ENCODE data around the gene KCNQ1. TPM values are rescaled to one million over a fixed set of nuclear protein-coding genes. Genes with fewer than 3 reads are reported as not detected.

The KCNQ1 gene
- total RNA-seq, 1 experiment from 2014 or later, result not detected

DNA sequence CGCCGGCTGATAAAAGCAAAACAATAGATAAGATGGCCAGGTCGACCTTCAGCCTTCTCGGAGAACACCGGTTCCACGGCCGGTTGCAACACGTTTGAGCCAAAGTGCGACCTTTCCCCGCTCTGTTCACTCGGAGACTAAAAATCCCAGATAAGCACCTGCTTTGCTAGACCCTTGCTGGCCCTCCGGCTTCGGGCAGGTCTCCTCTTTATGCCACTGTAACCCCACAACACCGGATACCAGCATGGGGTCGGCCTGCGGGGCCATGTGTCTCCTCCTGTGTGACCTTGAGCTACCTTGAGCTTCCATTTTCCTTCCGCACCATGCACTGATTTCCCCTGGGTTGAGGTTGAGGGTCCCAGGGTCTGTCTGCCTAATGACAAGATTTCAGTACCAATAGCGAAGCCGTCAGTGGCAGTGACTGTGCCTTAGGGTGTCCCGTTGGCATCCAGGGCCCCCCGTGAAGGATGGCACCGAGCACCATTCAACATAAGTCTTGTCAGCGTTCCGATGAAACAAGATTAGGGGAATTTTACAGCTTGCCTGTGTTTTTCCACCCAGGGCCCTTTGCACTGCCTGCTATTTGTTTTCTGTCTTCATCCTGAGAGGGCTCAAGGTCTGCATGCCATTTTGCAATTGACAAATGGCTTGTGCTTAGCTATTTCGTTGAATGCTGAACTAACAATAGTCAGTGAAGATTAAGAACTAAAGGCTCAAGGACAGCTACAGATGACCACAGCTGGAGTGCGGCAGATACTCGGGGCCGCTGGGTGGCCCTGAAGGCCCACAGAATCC lies 118.6 kb downstream of the KCNQ1 start:
- no peak for DNase-seq (ENCODE audit: extremely low read depth, low read depth)

- no peak for DNase-seq (ENCODE audit: extremely low read depth, low read depth)
Measured at GRCh38 chr11:2564008-2564530, 119.3 kb downstream of the KCNQ1 start.

GRCh38 chr11:2564588-2565425 lies 120.0 kb downstream of the KCNQ1 start:
- no peak for DNase-seq (ENCODE audit: extremely low read depth, low read depth)

DNA sequence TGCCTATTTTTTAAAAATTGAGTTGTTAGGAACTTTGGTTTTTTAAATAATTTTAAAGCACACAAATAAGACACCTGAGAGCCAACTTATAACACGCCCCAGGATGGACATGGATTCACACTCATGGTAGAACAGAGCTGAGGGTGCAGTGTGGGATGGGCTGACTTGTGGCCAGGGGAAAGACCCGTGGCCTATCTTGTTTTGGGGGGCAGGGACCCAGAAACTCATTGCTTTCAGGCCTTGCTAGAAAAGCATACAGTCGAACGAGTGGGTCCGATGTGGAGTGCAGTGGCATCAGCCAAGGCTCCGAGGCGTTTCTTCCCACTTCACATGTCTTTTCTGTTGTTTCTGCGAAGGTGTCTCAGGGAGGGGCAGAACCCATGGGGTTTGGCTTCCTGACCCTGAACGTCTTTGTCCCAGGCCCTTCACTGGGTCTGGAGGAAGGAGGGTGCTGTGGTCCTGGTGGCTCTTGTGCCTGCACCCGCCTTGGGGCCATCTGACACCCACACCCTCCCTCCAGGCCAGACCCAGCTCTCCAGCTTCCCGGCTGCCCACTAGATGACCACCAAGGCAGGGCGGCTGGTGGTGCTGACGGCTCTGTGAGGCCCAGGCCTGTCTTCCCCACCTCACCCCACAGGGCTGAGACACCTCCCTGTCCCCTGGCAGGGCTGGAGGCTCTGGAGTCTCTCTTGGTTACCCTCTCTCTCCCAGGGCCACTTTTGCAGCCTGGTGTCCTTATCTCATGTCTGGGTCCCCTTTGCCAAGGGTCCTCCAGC lies 120.8 kb downstream of the KCNQ1 start:
- no peak for DNase-seq (ENCODE audit: extremely low read depth, low read depth)

- DNase-seq (ENCODE audit: extremely low read depth, low read depth), result no peak
Measured at GRCh38 chr11:2566223-2567025, 121.6 kb downstream of the KCNQ1 start.

DNA sequence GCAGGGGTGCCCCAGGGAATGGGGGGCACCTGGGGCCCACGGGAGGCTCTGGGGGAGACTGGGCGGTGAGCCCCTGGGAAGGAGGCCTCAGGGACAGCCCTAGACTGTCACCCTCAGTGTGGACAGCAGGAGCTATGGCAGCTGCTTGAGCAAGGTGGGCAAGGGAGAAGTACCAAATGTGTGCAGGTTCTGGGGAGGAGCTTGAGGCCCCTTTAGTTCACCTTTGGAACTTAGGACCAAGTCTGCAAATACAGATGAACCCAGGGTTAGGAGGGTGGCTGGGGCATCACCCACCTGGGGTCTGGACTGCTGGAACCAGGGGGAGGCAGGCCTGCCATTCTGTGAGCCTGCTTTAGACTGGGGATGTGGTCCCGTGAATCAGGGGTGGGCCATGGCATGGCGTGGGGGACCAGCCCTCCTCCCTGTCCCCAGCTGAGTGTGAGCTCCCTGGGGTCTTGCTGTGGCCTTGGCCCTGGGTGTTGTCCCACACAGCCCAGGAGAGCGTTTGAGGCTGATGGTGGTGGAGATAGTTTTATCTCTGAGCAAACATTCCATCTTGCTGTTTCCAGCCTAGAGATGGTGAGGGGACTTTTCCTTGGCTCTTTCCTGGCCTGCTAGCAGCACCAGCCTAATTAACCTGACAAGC lies 122.3 kb downstream of the KCNQ1 start:
- no peak for DNase-seq (ENCODE audit: extremely low read depth, low read depth)

DNA sequence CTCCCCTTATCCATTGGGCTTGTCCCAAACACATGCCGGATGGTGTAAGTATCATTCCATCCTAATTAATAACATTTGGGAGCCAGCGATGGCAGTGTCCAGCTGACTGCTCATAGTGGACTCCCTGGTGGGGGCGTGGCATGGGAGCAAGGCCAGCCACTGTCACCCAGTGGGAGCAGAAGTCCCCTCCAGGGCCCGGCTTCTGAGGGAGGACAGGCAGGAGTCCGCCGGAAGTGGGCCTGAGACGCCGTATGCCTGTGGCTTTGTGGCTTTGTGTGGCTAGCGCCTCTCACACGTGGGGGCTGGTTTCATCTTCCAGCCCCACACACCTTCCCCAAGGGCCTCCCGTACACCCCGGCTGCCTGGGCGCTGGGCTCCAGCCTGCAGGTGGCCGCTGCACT lies 124.5 kb downstream of the KCNQ1 start:
- DNase-seq (ENCODE audit: extremely low read depth, low read depth), result no peak

- DNase-seq (ENCODE audit: extremely low read depth, low read depth), result no peak
Measured at GRCh38 chr11:2569731-2570210, 125.0 kb downstream of the KCNQ1 start.

GRCh38 chr11:2570211-2570811 lies 125.5 kb downstream of the KCNQ1 start:
- no peak for DNase-seq (ENCODE audit: extremely low read depth, low read depth)

GRCh38 chr11:2570841-2571597 lies 126.2 kb downstream of the KCNQ1 start:
- no peak for DNase-seq (ENCODE audit: extremely low read depth, low read depth)

DNA sequence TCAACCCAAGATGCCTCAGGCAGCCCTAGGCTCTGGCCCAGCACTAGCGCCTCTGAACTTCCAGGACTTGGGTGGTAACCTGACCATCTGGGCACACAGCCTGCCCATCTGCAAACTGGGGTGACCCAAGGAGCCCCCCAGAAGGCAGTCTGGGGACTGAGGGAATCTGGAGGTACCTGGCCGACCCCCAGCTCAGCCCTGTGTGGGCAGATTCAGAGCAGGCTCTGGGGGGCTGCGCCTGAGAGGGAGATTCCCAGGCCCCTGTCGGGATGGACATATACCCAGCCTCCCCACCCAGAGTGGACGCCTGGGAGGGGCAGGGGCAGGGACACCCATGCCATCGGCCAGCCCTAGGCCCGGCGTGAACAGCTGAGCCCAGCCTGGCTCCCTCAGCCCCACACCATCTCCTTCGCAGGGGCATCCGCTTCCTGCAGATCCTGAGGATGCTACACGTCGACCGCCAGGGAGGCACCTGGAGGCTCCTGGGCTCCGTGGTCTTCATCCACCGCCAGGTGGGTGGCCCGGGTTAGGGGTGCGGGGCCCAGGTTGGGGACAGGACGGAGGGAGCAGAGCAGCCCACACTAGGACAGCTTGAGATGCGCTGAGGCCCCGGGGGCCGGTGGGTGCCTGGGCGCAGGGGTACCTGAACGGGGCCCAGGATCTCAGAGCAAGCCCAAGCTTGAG lies 126.9 kb downstream of the KCNQ1 start:
- no peak for DNase-seq (ENCODE audit: extremely low read depth, low read depth)

DNA sequence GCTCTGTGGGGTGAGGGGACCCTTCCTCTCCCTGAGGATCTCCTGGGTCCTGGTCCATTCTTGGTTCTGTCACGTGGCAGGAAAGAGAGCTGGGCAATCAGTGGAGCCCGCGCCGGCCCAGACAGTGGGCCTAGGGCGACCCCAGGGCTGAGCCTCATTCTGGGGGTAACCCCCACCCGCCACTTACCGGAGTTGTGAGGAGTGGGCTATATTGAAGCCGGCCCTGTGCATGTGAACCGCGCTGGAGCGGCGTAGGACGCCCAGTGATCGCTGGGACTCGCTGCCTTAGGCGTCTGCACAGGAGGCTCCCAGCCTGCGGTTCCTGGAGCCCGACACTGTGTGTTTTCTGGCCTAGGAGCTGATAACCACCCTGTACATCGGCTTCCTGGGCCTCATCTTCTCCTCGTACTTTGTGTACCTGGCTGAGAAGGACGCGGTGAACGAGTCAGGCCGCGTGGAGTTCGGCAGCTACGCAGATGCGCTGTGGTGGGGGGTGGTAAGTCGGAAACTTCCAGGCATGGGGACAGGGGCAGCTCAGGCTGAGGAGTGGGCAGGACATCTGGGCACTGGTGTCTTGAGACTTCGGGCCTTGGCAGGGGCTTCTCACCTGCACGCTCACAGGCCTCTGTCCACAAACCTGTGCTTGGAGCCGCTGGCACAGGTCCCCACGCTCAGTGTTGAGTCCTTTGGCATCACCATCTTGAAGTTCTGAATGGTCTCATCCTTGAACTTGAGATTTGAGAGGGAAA lies 127.9 kb downstream of the KCNQ1 start:
- DNase-seq (ENCODE audit: extremely low read depth, low read depth), result no peak

GRCh38 chr11:2573240-2574042 lies 128.6 kb downstream of the KCNQ1 start:
- DNase-seq (ENCODE audit: extremely low read depth, low read depth), result no peak

- DNase-seq (ENCODE audit: extremely low read depth, low read depth), result no peak
Measured at GRCh38 chr11:2574043-2574552, 129.3 kb downstream of the KCNQ1 start.

- no peak for DNase-seq (ENCODE audit: extremely low read depth, low read depth)
Measured at GRCh38 chr11:2574553-2575535, 130.0 kb downstream of the KCNQ1 start.
